HepG2 (cell line): Measurements from ENCODE around the gene SLC25A36. TPM values are rescaled to one million over a fixed set of nuclear protein-coding genes. Genes with fewer than 3 reads are reported as not detected.

ENCODE experiments used
- ATF7-NPFF ChIP-seq: sonication (generic); formaldehyde crosslinking; IDR thresholded peaks from 2 replicates; pipeline ENCODE4 v1.8.1; 2023; ENCODE audit warnings: mild to moderate bottlenecking, low read depth, missing genetic modification reagents, moderate library complexity
- EEA1 ChIP-seq: sonication (generic); formaldehyde crosslinking; IDR thresholded peaks from 2 replicates; pipeline ENCODE4 v1.5.1; 2020; ENCODE audit warnings: mild to moderate bottlenecking, missing genetic modification reagents, borderline replicate concordance
- EHMT2 ChIP-seq: fragments of 200-600 bp; sonication (generic); IDR thresholded peaks from 2 replicates; pipeline ENCODE4 v1.7.0; 2017; ENCODE audit warnings: antibody characterized with exemption, low read depth, low read length, borderline replicate concordance
- FOSL1 ChIP-seq: sonication (generic); formaldehyde crosslinking; IDR thresholded peaks from 2 replicates; pipeline ENCODE4 v1.9.0; 2021; ENCODE audit warnings: missing genetic modification reagents, borderline replicate concordance
- HOMEZ ChIP-seq: IDR thresholded peaks from 2 replicates; pipeline ENCODE4 v1.6.1; 2016; ENCODE audit warnings: low read depth
- NCOR1 ChIP-seq: fragments of 200-600 bp; sonication (generic); IDR thresholded peaks from 2 replicates; pipeline ENCODE4 v1.7.0; 2017; ENCODE audit warnings: antibody characterized with exemption, low read length, borderline replicate concordance
- NFYB ChIP-seq: sonication (generic); formaldehyde crosslinking; IDR thresholded peaks from 2 replicates; pipeline ENCODE4 v1.4.0; 2020; ENCODE audit warnings: missing genetic modification reagents
- NR3C1 ChIP-seq: sonication (generic); formaldehyde crosslinking; IDR thresholded peaks from 2 replicates; pipeline ENCODE4 v1.4.0; 2020; ENCODE audit warnings: missing genetic modification reagents
- PATZ1 ChIP-seq: sonication (generic); formaldehyde crosslinking; IDR thresholded peaks from 2 replicates; pipeline ENCODE4 v1.4.0; 2020; ENCODE audit warnings: missing genetic modification reagents
- RXRA ChIP-seq: sonication (generic); formaldehyde crosslinking; IDR thresholded peaks from 2 replicates; pipeline ENCODE4 v1.5.1; 2020; ENCODE audit warnings: missing genetic modification reagents
- SALL1 ChIP-seq: sonication (generic); formaldehyde crosslinking; IDR thresholded peaks from 2 replicates; pipeline ENCODE4 v1.8.0; 2022; ENCODE audit warnings: mild to moderate bottlenecking, missing genetic modification reagents
- SNAI1 ChIP-seq: sonication (generic); formaldehyde crosslinking; IDR thresholded peaks from 2 replicates; pipeline ENCODE4 v1.5.0; 2020; ENCODE audit warnings: mild to moderate bottlenecking, missing genetic modification reagents, borderline replicate concordance
- TCF7L2 ChIP-seq: IDR thresholded peaks from 2 replicates; pipeline ENCODE4 v1.6.1; 2011; ENCODE audit warnings: mild to moderate bottlenecking, low read depth, low read length, moderate library complexity
- ZC3H4 ChIP-seq: sonication (generic); formaldehyde crosslinking; IDR thresholded peaks from 2 replicates; pipeline ENCODE4 v1.4.0; 2020; ENCODE audit warnings: missing genetic modification reagents, borderline replicate concordance
- ZFP1 ChIP-seq: IDR thresholded peaks from 2 replicates; pipeline ENCODE4 v1.6.1; 2016
- ZMAT5 ChIP-seq: sonication (generic); formaldehyde crosslinking; IDR thresholded peaks from 2 replicates; pipeline ENCODE4 v1.5.0; 2020; ENCODE audit warnings: mild to moderate bottlenecking, low read depth, missing genetic modification reagents, borderline replicate concordance
- ZNF280D ChIP-seq: sonication (generic); formaldehyde crosslinking; IDR thresholded peaks from 2 replicates; pipeline ENCODE4 v1.5.1; 2020; ENCODE audit warnings: mild to moderate bottlenecking, missing genetic modification reagents
- ZNF639 ChIP-seq: conservative IDR thresholded peaks from 2 replicates; pipeline ENCODE4 v1.6.1; 2018; ENCODE audit warnings: missing genetic modification reagents
- ZNF720 ChIP-seq: sonication (generic); formaldehyde crosslinking; IDR thresholded peaks from 2 replicates; pipeline ENCODE4 v1.4.0; 2020; ENCODE audit warnings: missing genetic modification reagents
- ZNF790 ChIP-seq: sonication (generic); formaldehyde crosslinking; IDR thresholded peaks from 2 replicates; pipeline ENCODE4 v1.8.0; 2022; ENCODE audit warnings: missing genetic modification reagents, mild to moderate bottlenecking, borderline replicate concordance
- ZNF839 ChIP-seq: sonication (generic); formaldehyde crosslinking; IDR thresholded peaks from 2 replicates; pipeline ENCODE4 v1.4.0; 2020; ENCODE audit warnings: missing genetic modification reagents, mild to moderate bottlenecking, borderline replicate concordance
- polyA plus RNA-seq, 8 experiments: library from polyadenylated mRNA; depleted of rRNA in 3 of 8; stranded (reverse) in 7 of 8; unstranded in 1 of 8; fragments of >200 nt; fragmentation: Illumina TruSeq in 4 of 8; extraction: Trizol in 4 of 8; gene quantifications; 2 replicates each; pipeline versions ENCODE4 v1.2.1 to v1.2.3, GENCODE V29; 2011 to 2016; ENCODE audit warnings: low read depth in 4 of 8, missing spikeins in 1 of 8, mixed read lengths in 1 of 8; ENCODE audit not compliant: insufficient read depth in 1 of 8
- total RNA-seq, 5 experiments: library from RNA; depleted of rRNA; stranded (reverse); fragments of >200 nt; fragmentation: Illumina TruSeq; extraction: Trizol; gene quantifications; 2 replicates each; pipeline ENCODE4 v1.2.3, GENCODE V29; 2016; ENCODE audit warnings: low read depth in 1 of 5

The SLC25A36 gene
- total and polyA plus RNA-seq, 2 of the 13 experiments (the other 11 are each of a cell fraction or from before 2014, with no cell fraction given) = 30.6 to 85.6 TPM

GRCh38 chr3:140941434-140942220 is at the start of gene SLC25A36 (continued):
- peak; percentile 79; the same call in 1 of the 2 replicates for TF ChIP-seq ZNF639
- TF ChIP-seq NFYB (CRISPR knock-in tag) = peak; percentile 91
- 0 out of 2 replicates have a peak, but pooled peaks have one; percentile 5 for TF ChIP-seq FOSL1 (CRISPR knock-in tag)
- peak; percentile 72; the same call in 1 of the 2 replicates for TF ChIP-seq PATZ1 (CRISPR knock-in tag)
- peak; percentile 97 for TF ChIP-seq ATF7-NPFF
- no peak for TF ChIP-seq ZFP1
- TF ChIP-seq EHMT2 = peak; percentile 60; the same call in 1 of the 2 replicates
- 0 out of 2 replicates have a peak, but pooled peaks have one; percentile 80 for TF ChIP-seq ZNF839
- TF ChIP-seq ZNF280D (CRISPR knock-in tag) = no peak
- no peak for TF ChIP-seq NR3C1 (CRISPR knock-in tag)
- TF ChIP-seq ZNF790 = peak; percentile 80; the same call in 1 of the 2 replicates
- TF ChIP-seq ZC3H4 (CRISPR knock-in tag) = 0 out of 2 replicates have a peak, but pooled peaks have one; percentile 27
- TF ChIP-seq TCF7L2 = no peak
- TF ChIP-seq ZMAT5 (CRISPR knock-in tag) = no peak
- TF ChIP-seq HOMEZ (CRISPR knock-in tag) = peak; percentile 80; the same call in 1 of the 2 replicates
- TF ChIP-seq RXRA = peak; percentile 95
- TF ChIP-seq EEA1 = peak; percentile 69; the same call in 1 of the 2 replicates
- peak; percentile 99 for TF ChIP-seq SALL1 (CRISPR knock-in tag)
- no peak for TF ChIP-seq ZNF720 (CRISPR knock-in tag)
- peak; percentile 63; the same call in 1 of the 2 replicates for TF ChIP-seq NCOR1
- TF ChIP-seq SNAI1 = peak; percentile 72; the same call in 1 of the 2 replicates
